GM18498 (cell line): ENCODE measurements around the gene SMCO2.

Experiments
- ATAC-seq: cut with Tn5 transposase; IDR thresholded peaks from one replicate; pipeline ENCODE4 v1.9.1; 2021; ENCODE audit warnings: mild to moderate bottlenecking, moderate library complexity; ENCODE audit not compliant: unreplicated experiment

Gene SMCO2

DNA sequence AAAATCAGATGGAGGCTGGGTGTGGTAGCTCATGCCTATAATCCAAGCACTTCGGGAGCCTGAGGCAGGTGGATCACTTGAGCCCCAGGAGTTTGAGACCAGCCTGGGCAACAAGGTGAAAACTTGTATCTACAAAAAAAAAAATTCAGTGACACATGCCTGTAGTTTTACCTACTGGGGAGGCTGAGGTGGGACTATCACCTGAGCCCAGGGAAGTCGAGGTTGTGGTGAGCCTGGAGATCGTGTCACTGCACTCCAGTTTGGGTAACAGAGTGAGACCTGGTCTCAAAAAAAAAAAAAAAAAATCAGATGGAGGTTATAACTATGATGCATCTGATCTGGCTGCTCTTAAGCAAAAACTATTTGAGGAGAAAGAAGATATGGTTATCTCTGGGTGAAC is 50.9 kb downstream of the SMCO2 start:
- no peak for ATAC-seq

DNA sequence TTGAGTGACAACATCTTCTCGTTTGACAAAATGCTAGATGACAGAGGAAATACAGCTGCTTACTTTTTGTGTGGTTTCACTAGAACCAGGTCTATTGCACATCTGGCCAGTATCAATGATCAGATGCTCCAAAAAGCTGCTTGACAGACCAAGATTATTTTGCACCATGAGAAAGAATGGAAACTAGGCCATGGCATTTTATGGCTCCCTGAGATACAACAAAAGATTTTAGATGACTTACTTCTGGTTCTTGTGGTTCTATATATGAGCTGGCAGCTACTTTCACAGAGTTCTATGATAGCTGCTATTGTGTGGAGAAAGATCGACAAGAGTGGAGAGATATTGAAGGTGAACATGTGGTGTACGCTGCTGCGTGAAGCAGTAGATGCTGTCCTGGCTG is 51.6 kb downstream of the SMCO2 start:
- no peak for ATAC-seq

DNA sequence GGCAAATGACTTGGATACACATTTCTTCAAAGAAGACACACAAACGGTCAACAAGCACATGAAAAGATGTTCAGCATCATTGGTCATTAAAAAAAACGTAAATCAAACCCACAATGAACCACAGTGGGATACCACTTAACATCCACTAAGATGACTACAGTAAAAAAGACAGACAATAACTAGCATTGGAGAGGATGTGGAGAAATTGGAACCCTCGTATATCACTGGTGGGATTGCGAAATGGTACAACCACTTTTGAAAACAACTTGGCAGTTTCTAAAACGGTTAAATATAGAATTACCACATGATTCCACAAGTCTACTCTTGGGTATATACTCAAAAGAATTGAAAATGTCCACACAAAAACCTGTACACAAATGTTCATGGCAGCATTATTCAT is 52.2 kb downstream of the SMCO2 start:
- ATAC-seq = no peak

DNA sequence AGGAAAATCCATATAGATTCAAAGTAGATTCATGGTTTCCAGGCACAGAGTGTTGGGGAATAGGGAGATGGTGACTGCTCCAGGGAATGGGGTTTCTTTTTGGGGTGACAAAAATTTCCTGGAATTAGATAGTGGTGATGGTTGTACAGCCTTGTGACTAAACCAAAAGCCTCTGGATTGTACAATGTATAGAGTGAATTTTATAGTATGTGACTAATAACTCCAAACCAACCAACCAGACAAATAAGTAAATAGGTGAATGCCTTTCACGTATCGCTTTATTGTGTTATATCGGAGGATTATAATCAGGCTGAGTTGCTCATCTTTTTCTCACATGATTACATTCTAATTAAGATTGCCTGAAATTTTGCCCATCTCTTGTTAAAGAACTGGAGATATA is 52.8 kb downstream of the SMCO2 start:
- no peak for ATAC-seq

DNA sequence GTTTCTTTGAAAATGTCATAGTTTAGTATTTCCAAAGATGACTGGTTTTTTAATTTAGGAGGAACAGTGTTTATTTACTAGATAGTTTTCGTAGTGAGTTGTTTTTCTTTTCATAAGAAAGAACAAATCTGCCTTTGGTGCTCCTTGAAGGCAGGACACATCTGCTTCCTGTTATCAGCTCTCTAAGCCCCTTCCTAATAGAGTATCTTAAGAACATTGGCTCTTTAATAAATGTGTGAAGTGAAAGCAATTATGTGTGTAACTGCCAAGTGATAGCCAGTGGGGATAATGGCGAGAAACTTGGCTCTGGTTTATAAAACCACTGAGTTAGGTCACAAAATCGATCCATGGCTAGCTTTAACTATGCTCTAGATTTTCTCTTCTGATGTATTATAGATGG is 54.0 kb downstream of the SMCO2 start:
- no peak for ATAC-seq

DNA sequence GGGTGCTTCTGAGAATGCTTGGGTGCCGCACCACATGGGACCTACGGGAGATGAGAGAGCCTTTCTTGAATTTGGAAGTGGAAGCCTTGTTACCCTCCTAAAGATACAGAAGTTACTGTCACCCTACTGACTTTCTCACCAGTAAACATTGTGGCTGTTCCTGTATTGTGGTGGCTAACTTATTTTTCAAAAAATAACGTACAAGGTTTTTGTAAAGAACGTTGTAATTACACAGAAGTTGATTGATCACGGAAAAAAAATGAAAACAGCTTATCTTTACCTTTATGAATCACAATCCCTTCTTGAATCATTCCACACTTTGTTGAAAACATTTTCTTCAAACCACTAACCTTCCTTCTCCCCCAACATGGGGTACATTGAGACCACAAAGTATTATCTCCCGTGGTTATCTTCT is 55.5 kb downstream of the SMCO2 start:
- ATAC-seq = no peak

DNA sequence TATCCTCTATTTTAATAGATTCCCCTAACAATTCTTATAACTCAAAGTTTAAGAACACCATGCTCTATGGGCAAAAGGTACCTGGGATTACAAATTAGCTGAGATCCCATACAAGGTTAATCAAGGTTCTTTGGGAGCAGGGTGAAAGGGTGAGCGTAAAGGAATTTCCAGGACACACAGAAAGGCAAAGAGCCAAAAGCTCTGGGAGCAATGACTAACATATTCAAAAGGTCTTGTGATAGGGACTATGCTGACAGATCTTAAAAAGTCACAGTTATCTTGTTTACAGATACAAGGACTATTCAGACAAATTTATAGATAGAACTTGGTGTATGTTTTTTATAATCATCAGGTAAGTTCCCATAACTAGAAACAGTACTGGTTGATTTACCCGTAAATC is 58.0 kb downstream of the SMCO2 start:
- no peak for ATAC-seq

DNA sequence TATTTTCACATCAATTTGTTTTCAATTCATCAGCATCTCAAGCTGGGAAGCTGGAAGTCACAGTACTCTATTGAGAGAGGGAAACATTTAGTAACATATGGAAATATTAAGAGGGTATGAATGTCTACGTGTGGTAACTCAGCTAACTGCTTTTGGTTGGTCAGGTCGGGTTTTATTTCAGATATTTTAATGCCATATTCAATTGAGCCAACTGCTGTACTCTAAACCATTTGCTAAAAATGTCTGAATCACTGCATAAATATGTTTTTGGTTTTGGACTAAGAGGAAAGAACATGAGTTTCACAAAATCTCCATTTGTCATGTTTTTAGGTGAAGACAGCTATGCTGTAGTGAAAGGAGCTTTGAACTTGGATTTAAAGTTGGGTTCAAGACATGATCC is 58.6 kb downstream of the SMCO2 start:
- ATAC-seq = no peak

DNA sequence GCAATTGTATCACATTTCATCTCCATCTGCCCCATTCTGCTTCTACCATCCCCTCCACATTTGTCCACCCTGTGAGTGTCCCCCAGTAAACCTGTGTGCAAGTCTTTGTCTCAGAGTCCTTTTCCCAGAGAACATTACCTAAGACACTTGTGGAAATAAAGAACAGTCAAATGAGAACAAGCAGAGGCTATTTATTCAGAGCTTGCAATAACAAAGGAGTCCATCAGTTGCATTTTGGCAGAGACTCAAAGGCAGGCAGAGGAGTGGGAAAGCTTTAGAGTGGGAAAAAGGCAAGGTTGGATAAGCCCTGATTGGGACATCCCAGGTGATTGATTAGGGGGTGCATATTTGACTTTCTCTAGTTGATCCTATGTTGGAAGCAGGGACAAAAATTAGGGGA is 59.2 kb downstream of the SMCO2 start:
- no peak for ATAC-seq

DNA sequence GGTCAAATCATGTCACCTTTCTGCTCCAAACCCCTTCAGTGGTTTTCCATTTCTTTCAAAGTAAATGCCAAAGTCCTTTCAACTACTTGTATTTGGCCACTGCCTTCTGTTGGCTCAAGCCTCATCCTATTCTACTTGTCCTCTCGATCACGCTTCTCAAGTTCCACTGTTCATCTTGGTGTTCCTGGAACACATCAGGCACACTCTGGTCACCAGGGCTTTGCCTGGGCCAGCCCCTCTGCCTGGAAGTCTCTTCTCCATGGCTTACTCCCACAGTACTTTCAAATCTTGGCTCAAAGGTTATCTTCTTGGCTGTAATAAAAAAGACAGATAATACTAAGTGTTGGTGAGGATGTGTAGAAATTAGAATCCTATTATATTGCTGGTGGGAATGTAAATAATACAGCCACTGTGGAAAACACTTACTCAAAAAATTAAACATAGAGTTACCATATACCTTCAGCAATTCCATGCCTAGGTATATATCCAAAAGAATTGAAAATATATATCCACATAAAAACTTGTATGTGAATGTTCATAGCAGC is 60.2 kb downstream of the SMCO2 start:
- ATAC-seq = no peak

DNA sequence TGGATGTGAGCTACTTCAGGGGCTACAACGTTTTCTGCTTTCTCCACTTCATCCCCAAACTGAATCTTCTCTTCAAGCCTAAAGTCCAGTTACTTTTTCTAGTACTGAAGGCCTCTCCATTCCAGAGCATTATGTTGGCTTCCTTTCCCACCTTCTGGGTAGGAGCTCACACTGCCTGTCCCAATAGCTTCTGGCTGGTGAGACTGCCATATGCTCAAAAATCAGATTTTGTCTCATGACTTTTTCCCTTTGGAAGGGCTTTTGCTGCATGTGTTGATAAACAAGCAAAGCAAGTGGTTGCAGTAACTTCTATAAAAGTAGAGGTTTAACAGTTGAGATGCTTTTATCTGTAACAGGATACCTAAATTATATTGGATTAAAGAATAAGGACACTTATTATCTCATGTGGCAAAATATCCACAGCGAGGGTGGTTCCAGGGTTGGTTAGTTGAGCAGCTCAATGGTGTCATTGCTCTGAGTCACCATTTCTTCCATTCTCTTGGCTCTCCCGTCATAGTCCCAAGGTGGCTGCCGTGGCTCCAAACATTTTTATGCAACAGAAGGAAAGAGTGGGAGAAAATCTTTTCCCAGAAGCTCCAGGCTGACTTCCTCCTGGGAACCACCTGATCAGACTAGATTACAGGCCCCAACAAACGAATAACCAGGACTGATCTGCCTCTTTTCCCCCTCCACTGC is 62.3 kb downstream of the SMCO2 start:
- ATAC-seq = no peak

DNA sequence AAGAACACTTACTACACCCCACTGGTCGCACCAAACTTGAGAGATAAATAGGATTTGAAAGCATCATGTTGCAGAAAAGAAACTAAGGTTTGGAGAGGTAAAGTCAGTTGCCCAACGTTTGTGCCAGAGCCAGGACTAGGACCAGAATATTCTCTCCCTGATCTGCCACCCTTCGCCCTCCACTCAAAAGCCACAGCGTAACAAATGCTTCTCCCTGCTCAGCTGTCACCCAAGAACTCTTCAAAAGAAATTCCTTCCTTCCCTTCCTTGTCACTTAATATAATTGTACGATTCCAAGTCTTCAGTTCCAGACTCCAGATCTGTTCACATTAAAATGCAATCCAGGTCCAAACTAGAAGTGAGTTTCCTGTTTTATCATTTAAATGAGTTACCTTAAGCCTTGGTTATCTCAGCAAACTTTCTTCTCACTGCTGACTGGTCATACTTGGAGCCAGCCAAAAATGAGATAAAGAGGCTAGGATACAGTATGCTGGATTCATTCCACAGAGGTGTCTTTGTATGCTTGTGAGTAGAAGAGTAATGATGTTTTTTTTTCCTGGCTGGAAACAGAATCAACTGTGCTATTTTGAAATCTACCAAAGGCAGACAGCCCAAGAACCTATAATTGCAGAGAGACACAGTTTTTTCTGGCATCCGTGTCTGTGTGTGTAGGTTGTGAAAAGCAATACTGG is 64.6 kb downstream of the SMCO2 start:
- ATAC-seq = no peak

DNA sequence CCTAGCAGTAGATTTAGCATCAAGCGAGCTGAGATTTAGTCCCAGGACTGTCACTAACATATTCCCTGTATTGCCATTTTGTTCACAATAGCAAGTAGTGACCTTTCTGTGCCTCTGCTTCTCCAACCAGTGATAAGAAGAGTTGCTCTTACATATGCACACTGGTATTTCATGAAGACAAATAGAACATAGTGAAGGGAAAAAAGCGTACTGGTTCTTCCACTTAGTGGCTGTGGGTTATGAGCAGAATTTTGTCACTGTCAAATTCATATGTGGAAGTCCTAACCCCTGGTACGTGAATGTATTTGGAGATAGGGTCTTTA is 65.1 kb downstream of the SMCO2 start:
- ATAC-seq = no peak

DNA sequence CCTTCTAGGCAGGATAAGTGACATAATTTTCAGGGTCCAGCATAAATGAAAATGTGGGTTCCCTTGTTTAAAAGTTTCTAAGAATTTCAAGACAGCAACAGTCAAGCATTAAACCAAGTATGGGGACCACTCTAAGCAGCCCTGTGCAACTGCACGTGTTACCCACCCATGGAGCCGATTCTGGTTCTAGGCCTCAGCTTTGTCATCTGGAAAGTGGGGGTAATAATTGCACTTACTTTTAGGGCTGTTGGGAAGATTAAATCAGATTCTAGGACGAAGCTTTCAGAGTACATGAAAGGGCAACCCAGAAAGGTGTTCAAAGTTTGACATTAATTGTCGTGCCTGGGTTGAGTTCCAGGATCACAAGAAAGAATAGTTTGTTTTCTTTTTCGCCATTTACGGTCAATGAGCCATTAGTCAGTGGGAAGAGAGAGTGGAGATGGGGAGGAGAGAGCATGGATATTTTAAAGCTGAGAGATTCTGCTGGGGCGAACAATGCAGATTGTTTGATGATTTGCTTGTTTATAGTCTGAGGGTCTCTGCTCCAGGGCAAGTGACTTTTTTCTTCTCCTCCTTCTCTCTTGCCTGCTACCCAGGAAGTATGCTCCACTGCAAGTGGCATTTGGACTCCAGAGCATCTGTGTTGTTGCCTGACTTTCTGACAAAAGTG is 66.8 kb downstream of the SMCO2 start:
- ATAC-seq = no peak

DNA sequence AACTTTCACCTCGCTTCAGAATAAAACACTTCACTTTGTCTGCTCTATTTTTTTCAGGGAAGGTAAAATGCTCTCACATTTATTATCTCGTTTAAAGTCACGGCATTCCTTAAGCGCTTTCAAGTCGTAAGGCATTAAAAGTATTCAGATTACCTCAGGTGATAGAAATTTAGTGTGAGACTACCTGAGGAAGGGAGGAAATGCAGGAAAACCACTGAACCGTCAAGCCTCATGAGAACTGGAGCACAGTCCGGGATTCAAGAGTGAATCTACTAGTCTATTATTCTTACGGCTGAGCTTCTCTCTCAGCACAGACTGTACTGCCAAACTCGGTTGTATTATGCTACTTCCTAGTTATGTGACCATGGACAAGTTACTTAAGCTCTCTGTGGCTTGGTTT is 69.1 kb downstream of the SMCO2 start:
- ATAC-seq = no peak

DNA sequence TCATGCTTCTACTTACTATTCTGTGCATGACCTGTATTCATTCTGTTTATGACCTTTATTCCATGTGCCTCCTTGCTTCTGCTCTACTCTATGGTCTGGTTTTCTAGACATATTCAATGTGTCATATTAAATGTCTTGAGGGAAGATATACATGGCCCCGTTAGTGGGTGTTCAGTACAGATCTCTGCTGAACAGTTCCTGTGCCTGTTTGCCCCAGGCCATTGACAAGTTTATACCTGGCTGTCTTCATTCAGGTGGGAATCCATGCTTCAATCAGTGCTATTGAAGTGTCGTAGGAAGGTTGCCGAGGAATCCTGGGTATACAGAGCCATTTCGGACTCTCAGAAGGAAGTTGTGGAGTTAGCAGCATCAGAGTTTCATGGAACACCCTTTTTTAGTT is 70.1 kb downstream of the SMCO2 start:
- ATAC-seq = no peak

DNA sequence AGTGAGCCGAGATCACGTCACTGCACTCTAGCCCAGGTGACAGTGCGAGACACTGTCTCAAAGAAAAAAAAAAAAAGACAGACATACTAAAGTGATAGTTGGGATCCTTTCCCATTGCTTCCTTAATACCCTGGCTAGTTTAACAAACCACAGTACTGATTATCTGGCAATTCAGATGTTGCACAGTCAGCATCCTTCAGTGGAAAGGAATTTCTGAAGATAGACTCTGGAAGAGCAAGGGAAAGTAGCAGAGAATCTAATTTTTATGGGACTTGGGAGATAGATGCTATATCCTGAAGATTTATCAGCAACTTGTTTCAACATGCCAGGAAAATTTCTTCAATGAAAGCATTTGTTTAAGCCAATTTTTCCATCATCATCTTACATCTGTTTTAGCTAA is 71.0 kb downstream of the SMCO2 start:
- ATAC-seq = no peak

DNA sequence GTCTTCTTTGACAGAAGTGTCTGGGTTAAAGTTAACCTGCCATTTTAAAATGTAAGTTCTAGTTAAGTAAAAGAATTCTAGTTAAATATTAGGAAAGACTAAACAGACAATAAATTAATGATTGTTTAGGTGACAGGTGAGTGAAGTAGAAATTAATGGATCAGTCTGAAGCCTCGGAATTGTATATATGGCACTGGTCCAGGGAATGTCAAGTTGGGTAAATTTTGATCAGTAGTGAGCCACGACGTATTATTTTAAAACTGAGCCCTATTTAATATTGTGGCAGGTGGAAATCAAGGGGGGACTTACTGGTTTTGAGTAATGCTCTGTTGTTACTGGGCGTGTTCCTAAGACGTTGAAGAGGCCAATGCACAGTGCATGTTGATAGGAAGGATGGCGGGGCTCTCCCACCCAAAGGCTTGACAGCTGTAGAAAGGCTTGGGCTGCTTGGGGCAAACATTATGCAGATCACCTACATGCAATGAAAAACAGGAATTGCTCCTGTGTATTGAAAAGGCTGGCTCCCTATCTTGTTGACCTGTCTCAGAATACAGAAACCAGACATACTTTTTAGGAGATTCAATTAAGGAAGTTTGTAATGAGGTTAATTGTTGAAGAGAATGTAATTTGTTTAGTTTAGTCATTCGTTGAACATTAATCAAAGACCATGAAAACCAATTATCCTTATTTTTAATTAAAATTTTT is 71.6 kb downstream of the SMCO2 start:
- no peak for ATAC-seq

DNA sequence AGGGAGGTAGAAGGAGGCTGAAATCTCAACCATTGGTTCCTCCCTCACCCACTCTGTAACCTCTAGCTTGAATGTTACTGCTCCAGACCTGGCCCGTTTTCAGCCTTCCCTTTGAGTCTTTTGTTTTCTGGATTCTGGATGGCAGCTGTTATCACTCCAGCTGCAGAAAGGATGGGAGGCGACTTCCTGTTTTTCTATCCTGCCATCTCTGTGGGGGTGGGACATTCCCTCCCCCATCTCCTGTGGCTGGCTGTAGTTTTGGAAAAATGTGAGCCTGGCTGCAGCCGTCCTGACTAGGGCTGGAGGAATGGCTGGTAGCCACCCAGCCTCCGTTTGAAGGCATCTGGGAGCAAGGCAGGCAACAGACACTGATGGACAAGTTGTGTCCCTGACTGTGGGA is 74.5 kb downstream of the SMCO2 start:
- ATAC-seq = no peak

DNA sequence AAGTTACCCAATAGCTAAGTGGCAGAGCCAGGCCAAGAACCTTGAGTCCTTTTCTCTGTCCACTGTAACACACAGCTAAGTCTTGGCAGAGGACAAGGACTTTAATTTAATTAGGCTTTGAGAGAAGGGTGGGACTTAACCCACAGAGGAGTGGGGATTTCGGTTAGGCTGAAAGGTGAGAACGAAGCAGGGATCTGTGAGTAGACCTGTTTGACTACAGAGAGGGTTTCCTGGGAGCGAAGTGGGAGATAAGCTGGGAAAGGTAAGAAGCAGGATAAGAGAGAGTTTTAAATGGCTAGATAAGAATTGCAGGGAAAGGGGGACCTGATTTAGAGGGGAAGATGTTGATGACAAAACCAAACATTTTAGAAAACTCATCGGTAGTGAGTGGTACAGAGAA is 75.4 kb downstream of the SMCO2 start:
- ATAC-seq = no peak

DNA sequence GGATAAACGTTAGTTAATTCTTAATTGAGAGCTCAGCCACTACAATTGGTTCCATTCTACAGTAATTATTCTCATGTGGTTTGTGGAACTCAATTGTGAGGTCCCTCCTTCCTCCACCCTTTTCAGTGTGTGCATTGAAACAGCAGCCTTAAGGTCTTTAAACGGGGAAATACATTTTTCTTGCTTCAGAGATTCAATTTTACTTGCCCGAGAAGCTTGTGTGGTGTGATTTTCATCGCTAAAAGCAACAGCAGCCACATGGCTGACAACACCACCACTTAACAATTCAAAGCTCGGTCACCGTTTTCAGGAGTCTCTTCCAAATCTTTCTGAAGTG is 76.7 kb downstream of the SMCO2 start:
- peak; percentile 4 for ATAC-seq
